Activated naive CD8-positive, alpha-beta T cell treated with anti-CD3 and anti-CD28 coated beads, Interleukin-2, amount 50 U/mL, for 24 hours (primary cell): ENCODE data around the gene HLA-DMA.

Experiments used
- ATAC-seq: fragments of 150-1000 bp; cut with Tn5 transposase; one replicate; pipeline ENCODE4 v1.10.0; 2021
- DNase-seq: peaks from one replicate; pipeline ENCODE4 v3.0.0; 2021
- H3K27ac Mint-ChIP-seq: one replicate; pipeline ENCODE4 v1.8.0; 2021; ENCODE audit warnings: mild to moderate bottlenecking, mixed read lengths
- H3K27me3 Mint-ChIP-seq: one replicate; pipeline ENCODE4 v1.8.0; 2021; ENCODE audit warnings: mixed read lengths
- H3K36me3 Mint-ChIP-seq: one replicate; pipeline ENCODE4 v1.8.0; 2021; ENCODE audit warnings: low read depth, mixed read lengths
- H3K4me1 Mint-ChIP-seq: one replicate; pipeline ENCODE4 v1.8.0; 2021; ENCODE audit warnings: mixed read lengths
- H3K4me3 Mint-ChIP-seq: one replicate; pipeline ENCODE4 v1.8.0; 2021; ENCODE audit warnings: mild to moderate bottlenecking, moderate library complexity, mixed read lengths
- H3K9me3 Mint-ChIP-seq: one replicate; pipeline ENCODE4 v1.8.0; 2021; ENCODE audit warnings: mixed read lengths

HLA-DMA gene

DNA sequence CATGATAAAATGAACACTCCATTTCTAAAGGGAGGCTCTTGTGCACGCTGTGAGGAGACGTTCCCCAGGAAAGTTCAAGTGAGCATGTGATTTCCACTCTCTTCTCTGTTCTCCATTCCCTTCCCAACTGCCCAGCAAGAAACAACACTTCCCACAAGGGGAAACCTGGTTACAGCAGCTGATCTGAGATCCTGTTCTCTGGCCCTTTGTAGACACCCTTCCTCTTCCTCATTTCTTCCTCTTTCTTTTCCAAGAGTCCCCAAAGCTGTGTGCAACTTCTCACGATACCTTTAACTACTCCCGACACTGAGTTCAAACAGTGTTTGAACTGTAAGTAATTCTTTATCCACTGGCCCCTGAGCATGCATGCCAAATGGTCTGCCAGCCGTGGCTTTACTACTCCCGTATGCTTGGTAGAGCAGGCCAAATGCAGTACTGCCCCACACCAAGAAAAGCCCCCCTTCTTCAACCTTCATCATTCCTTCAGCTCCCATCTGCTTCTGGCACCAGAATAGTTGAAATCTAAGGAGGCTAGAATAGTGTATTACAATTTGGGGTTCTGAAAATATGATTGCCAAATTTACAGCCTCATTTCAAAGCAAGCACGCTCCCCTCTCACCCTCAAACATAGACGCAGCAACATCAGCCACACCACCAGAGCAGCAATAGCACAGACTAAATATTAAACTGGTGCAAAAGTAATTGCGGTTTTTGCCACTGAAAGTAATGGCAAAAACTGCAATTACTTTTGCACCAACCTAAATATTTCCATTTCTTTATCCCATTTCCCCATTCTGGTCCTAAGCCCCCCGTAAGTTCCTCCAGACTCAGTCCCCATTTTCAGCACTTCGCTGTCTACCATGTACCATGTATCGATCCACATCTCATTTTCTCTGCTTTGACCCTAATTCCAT is 16.4 kb downstream of the HLA-DMA start:
- Mint-ChIP-seq H3K4me3 (no peak overlapping the region), H3K4me1 (peaks cover 29% of the 10 kb centered on the region), H3K9me3 (no peaks in the 10 kb centered on the region), H3K36me3 (peaks cover 3% of the 10 kb centered on the region), H3K27me3 (no peaks in the 10 kb centered on the region), H3K27ac (no peak overlapping the region)
- DNase-seq (no peak), ATAC-seq (no peak)

DNA sequence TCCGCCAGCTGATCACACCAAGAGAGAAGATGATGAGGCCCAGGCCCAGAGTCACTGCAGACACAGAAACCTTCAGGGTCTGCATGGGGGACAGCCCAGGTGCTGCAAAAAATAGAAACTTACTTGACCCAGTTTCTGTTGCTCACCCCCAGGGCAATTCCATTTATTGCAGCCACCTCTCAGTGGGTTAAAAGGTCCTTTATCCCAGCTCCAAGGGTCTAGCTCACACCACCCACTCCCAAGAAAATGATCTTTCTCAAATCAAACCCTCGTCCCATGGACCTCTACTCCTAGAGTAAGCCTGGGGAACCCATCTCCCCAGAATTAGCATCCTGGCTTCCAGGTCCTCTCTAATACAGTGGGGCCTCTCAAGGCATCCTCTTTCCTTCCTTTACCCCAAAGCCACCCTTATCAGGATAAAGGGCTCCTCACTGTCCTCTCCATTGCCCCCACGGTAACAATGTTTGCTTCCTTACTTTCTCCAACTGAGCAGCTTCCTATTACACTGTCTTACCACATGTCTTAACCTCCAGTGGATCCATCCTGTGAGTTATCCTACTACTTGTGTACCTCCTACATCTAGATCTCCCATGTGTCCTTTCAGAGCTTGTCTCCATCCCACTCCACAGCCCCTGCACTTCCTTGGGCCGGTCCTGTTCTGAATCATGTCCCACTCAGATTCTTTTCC is 17.2 kb downstream of the HLA-DMA start:
- Mint-ChIP-seq H3K9me3 (no peaks in the 10 kb centered on the region), H3K4me3 (no peak overlapping the region), H3K36me3 (peaks cover 3% of the 10 kb centered on the region), H3K27ac (no peak overlapping the region), H3K4me1 (peaks cover 21% of the 10 kb centered on the region), H3K27me3 (no peaks in the 10 kb centered on the region)
- no peak for ATAC-seq
- no peak for DNase-seq

DNA sequence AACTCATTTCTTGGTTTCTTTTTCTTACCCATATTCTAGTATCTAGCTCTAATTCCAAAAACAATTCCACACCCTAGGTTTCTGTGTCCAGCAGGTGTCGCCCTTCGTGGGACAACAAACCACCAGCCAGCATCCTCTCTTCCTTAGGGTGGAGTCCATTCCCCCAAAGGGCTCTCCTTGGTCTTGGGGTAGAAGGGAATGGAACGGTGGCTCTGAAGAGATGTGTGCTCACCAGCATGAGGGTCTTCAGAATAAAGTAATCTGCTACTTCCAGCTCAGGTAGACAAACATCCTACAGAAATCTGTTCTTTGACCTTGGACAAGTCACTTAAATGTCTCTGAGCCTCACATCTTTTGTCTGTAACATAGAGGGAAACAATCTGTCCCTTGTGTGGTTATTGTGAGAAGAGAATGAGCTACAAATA is 19.2 kb downstream of the HLA-DMA start:
- H3K4me1 Mint-ChIP-seq: peaks cover 13% of the 10 kb centered on the region
- H3K4me3 Mint-ChIP-seq: no peak overlapping the region
- no peaks in the 10 kb centered on the region for H3K9me3 Mint-ChIP-seq
- ATAC-seq: peak; percentile 57
- no peaks in the 10 kb centered on the region for H3K27me3 Mint-ChIP-seq
- H3K36me3 Mint-ChIP-seq: peaks cover 3% of the 10 kb centered on the region
- H3K27ac Mint-ChIP-seq: no peak overlapping the region
- DNase-seq: peak; percentile 81

DNA sequence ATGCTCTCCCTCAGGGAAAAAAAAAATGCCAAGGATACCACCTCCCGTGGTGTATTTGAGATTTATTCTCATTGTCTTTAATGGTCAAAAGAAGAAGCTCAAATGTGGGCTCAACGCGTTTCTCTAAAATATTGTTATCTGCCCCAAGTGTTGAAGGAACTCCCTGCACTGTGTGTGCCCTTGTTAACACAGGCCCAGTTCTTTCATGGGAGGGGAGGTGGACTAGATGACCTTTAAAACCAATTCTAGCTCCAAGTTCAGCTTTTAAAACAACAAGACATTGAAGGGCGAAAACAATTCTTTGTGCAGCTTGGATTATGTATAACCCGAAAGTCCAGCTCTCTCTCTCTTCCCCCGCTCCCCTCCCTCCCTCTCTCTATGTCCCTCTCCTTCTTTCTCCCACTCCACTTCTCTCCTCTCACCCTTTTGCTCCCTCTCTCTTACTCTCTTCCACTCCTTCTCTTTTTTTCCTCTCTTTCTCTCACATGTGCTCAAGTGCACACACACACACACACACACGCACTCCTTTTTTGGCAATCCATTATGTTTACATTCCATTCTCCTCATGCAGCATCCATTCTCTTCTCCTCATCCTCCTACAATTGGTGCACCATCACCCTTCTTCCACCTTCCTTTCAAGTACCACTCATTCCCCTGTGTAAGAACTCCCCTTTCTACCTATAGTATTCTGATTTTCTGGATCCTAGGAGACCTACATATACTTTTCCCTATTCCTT is 20.6 kb downstream of the HLA-DMA start:
- H3K4me3 Mint-ChIP-seq: no peak overlapping the region
- no peak for DNase-seq
- no peaks in the 10 kb centered on the region for H3K27me3 Mint-ChIP-seq
- H3K4me1 Mint-ChIP-seq: peaks cover 11% of the 10 kb centered on the region
- H3K27ac Mint-ChIP-seq: no peak overlapping the region
- no peak for ATAC-seq
- H3K36me3 Mint-ChIP-seq: peaks cover 3% of the 10 kb centered on the region
- H3K9me3 Mint-ChIP-seq: no peaks in the 10 kb centered on the region

DNA sequence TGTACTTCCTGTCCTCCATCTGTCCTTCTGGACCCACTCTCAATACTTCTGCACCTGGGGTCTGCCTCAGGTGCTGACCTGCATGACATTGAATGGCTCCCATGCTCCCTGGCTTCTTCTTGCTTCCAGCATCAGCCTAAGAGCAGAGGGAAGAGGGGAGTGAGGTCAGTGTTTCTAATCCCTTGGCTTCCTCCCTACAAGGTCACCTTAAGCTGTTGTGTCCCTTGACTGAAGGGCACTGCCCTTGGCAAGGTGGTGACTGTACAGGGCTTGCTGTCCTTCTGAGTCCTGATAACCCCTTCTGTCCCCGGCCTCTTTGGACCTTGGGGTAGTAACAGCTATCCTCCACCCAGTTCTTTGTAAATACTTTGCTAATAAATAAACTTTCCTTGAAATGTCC is 21.7 kb downstream of the HLA-DMA start:
- H3K9me3 Mint-ChIP-seq: no peaks in the 10 kb centered on the region
- no peak overlapping the region for H3K27ac Mint-ChIP-seq
- ATAC-seq (no peak), DNase-seq (no peak)
- H3K4me1 Mint-ChIP-seq: peaks cover 11% of the 10 kb centered on the region
- no peaks in the 10 kb centered on the region for H3K36me3 Mint-ChIP-seq
- H3K4me3 Mint-ChIP-seq: no peak overlapping the region
- H3K27me3 Mint-ChIP-seq: no peaks in the 10 kb centered on the region

DNA sequence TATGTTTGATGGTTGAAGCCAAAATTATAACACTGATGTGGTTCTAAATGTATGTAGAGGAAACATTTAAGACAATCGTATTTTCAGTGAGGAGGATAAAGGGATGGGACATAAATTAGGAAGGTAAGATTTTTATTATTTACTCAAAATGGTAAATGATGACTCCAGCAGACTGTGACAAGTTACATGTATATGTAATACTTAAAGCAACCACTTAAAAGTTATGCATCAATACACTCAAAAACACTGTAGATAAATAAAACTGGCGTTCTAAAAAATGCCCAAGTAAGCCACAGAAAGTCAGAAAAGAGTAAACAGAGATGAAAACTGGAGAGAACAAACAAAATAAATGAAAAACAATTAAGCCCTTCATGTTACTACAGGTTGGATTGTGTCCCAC is 30.8 kb downstream of the HLA-DMA start:
- DNase-seq (no peak), ATAC-seq (no peak)
- H3K36me3 Mint-ChIP-seq: no peaks in the 10 kb centered on the region
- no peak overlapping the region for H3K4me3 Mint-ChIP-seq
- peaks cover 4% of the 10 kb centered on the region for H3K4me1 Mint-ChIP-seq
- no peaks in the 10 kb centered on the region for H3K9me3 Mint-ChIP-seq
- no peak overlapping the region for H3K27ac Mint-ChIP-seq
- H3K27me3 Mint-ChIP-seq: peaks cover 9% of the 10 kb centered on the region

DNA sequence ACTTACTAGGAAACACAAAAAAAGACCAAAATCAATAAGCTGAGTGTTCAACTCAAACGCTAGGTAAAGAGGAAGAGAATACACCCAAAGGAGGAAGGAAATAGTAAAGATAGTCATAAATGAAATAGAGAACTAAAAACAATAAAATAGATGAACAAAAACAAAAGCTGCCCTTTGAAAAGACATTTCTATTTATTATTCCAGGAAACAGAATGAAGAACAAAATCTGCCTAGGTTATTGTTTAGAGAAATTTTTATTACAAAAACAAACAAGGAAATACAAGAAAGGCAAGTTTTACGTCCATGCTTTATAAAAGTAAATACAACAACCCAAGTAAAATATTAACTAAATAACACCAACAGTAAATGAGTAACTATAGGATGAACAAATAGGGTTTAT is 32.2 kb downstream of the HLA-DMA start:
- peaks cover 9% of the 10 kb centered on the region for H3K27me3 Mint-ChIP-seq
- no peak for DNase-seq
- H3K4me1 Mint-ChIP-seq: peaks cover 4% of the 10 kb centered on the region
- ATAC-seq: no peak
- H3K4me3 Mint-ChIP-seq: no peak overlapping the region
- H3K27ac Mint-ChIP-seq: no peak overlapping the region
- no peaks in the 10 kb centered on the region for H3K36me3 Mint-ChIP-seq
- no peaks in the 10 kb centered on the region for H3K9me3 Mint-ChIP-seq

DNA sequence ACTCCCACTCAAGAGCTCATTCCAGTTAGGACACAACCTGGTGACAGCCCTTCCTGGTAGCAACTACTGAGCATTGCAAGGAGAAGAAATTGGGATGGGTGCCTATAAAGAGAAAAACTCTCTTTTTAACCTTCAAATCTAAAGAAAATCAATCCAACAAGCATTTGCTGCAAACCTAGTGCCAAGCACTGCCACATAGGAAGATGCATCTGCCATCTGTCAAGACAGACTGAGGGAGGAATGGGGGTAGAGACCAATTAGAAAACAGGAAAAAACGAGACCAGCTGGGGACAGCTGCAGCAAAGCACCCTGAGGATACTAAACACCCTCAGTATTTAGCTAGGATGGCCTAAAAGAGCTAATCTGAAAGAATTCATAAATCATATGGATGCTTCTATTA is 39.9 kb downstream of the HLA-DMA start:
- ATAC-seq: no peak
- Mint-ChIP-seq H3K4me1 (peaks cover 1% of the 10 kb centered on the region), H3K27ac (no peak overlapping the region), H3K36me3 (no peaks in the 10 kb centered on the region), H3K9me3 (no peaks in the 10 kb centered on the region), H3K27me3 (peaks cover 6% of the 10 kb centered on the region), H3K4me3 (no peak overlapping the region)
- DNase-seq: no peak

DNA sequence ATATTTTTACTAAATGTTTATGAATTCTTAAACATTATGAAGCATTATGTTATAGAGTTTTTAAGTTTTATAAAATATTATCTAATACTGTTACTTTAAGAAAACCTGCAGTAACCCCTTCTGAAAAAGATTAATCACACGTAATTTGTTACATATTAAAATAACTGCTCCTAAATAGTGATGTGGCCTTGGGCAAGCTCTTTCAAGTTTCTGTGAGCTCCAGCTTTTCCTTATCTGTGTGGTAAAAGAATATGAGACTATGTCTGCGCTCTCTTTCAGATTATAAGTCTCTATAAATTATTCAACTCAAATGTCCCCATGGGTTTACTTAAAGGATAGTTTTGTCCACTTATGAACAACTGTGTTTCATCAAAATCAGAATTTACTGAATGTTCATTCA is 44.0 kb downstream of the HLA-DMA start:
- Mint-ChIP-seq H3K27me3 (peaks cover 4% of the 10 kb centered on the region), H3K4me3 (no peak overlapping the region), H3K36me3 (no peaks in the 10 kb centered on the region), H3K9me3 (no peaks in the 10 kb centered on the region), H3K27ac (no peak overlapping the region), H3K4me1 (no peaks in the 10 kb centered on the region)
- no peak for DNase-seq
- ATAC-seq: no peak

DNA sequence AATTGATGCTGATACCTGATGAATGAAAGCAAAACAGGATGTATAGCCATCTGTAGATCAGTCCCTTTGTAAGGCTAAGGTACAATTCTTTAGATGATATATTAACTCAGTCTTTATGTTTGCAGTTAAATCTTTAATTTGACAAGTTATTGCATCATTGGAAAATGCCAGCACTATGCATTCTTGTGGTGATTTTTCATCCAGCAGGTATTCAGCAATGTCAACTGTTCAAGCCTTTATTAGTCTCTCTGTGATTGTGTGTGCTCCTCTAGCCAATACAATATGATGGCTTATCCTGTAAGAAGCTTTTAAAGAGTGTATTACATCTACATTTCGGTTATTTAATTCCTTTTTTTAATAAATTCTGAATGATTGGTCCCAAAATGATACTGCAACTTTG is 46.4 kb downstream of the HLA-DMA start:
- Mint-ChIP-seq H3K27ac (no peak overlapping the region), H3K4me3 (no peak overlapping the region), H3K36me3 (peaks cover 3% of the 10 kb centered on the region), H3K27me3 (peaks cover 1% of the 10 kb centered on the region), H3K4me1 (no peaks in the 10 kb centered on the region), H3K9me3 (no peaks in the 10 kb centered on the region)
- DNase-seq (no peak), ATAC-seq (no peak)

DNA sequence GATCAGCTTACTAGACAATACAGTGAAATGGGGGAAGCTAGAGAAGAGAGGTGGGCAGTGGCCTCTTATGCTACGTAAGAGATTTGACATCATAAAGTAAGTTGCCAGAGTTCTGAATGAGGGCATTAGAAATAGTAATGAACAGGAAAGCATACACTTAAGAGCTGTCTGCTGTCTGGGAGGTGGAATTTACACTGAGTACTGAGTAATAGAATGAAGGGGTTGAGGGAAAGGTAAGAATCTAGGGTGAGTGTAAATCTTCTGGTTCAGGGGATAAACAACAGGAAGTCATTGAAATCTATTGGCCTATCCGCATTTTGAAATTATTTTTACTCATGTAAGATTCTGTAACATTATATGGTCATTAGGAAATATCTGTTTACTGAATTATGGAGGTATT is 47.8 kb downstream of the HLA-DMA start:
- Mint-ChIP-seq H3K27me3 (no peaks in the 10 kb centered on the region), H3K36me3 (peaks cover 13% of the 10 kb centered on the region), H3K9me3 (no peaks in the 10 kb centered on the region), H3K4me1 (no peaks in the 10 kb centered on the region), H3K4me3 (no peak overlapping the region), H3K27ac (no peak overlapping the region)
- no peak for DNase-seq
- ATAC-seq: no peak

DNA sequence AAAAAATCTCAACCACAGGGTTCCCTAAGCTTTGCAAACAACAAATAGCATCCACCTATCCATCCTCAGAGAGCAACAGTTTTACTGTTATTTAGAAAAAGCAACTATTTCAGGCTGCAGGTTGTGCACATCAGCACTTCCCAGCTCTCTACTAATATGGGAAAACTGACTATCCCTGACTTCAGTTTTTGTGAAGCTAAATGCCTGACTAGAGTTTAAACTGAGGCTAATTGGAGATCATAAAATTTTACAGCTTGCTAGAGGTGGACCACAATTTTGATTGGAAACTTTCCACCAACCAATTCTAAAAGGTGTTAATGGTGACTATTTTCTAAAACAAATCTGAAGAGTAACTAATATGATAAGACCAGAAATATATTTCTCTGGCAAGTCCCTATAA is 48.9 kb downstream of the HLA-DMA start:
- H3K36me3 Mint-ChIP-seq: peaks cover 13% of the 10 kb centered on the region
- no peak overlapping the region for H3K4me3 Mint-ChIP-seq

More for the DNA sequence above, 48.9 kb downstream of the HLA-DMA start:
- Mint-ChIP-seq H3K27ac (no peak overlapping the region), H3K4me1 (no peaks in the 10 kb centered on the region), H3K27me3 (no peaks in the 10 kb centered on the region), H3K9me3 (no peaks in the 10 kb centered on the region)
- ATAC-seq (no peak), DNase-seq (no peak)
